IgD-negative memory B cell (primary cell): Measurements from ENCODE around the gene VEZT. TPM values are rescaled to one million over a fixed set of nuclear protein-coding genes. Genes with fewer than 3 reads are reported as not detected.
"Not testable (repeated sequence)": the region's sequence is repeated elsewhere in the genome, so short reads cannot be mapped to it uniquely, and the experiment has no call there.

Source experiments
- H3K27ac Mint-ChIP-seq, 3 donors: one replicate each; pipeline ENCODE4 v1.8.0; 2020 to 2022; ENCODE audit warnings: mild to moderate bottlenecking in 3 of 3, mixed read lengths in 3 of 3, moderate library complexity in 1 of 3
- H3K27me3 Mint-ChIP-seq: one replicate; pipeline ENCODE4 v1.8.0; 2021; ENCODE audit warnings: mixed read lengths
- H3K36me3 Mint-ChIP-seq: one replicate; pipeline ENCODE4 v1.8.0; 2020; ENCODE audit warnings: mild to moderate bottlenecking, mixed read lengths
- H3K4me1 Mint-ChIP-seq, 3 donors: one replicate each; pipeline ENCODE4 v1.8.0; 2020 to 2022; ENCODE audit warnings: mixed read lengths in 3 of 3, mild to moderate bottlenecking in 1 of 3
- H3K4me3 Mint-ChIP-seq, 4 donors: one replicate each; pipeline ENCODE4 v1.8.0; 2020 to 2022; ENCODE audit warnings: mild to moderate bottlenecking in 4 of 4, mixed read lengths in 4 of 4, moderate library complexity in 3 of 4
- H3K9me3 Mint-ChIP-seq, 3 donors: one replicate each; pipeline ENCODE4 v1.8.0; 2020 to 2021; ENCODE audit warnings: mixed read lengths in 3 of 3, mild to moderate bottlenecking in 1 of 3
- polyA plus RNA-seq: library from polyadenylated mRNA; unstranded; fragments of 300-500 nt; fragmentation: Illumina TruSeq; gene quantifications from one replicate; pipeline ENCODE4 v1.2.3, GENCODE V29; 2021

The VEZT gene
- polyA plus RNA-seq, 1 donor from 2014 or later, result 21.5 TPM

GRCh38 chr12:95192271-95192670 lies 25.3 kb upstream of the VEZT start:
- peak overlapping the region in 1 of 4 donors; percentile 39 for H3K4me3 Mint-ChIP-seq
- peaks cover 11 to 19% (median 15%) of the 10 kb centered on the region in 3 donors for H3K4me1 Mint-ChIP-seq
- H3K27ac Mint-ChIP-seq, result no peak overlapping the region
- H3K27me3 Mint-ChIP-seq, result no peaks in the 10 kb centered on the region
- peaks cover 0 to 2% (median 0%) of the 10 kb centered on the region in 3 donors for H3K9me3 Mint-ChIP-seq
- peaks cover 6% of the 10 kb centered on the region for H3K36me3 Mint-ChIP-seq

DNA sequence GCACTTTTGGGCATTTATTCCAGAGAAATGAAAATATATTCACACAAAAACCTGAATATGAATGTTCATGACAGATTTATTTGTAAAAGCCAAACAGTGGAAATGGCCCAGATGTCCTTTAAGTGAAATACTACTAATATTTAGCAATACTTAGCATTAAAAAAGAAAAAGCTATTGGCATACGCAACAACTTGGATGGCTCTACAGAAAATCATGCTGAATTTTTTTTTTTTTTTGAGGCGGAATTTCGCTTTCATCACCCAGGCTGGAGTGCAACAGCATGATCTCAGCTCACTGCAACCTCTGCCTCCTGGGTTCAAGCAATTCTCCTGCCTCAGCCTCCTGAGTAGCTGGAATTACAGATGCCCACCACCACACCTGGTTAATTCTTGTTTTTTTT lies 24.5 kb upstream of the VEZT start:
- Mint-ChIP-seq H3K36me3 (peaks cover 5% of the 10 kb centered on the region), H3K9me3 (peaks cover 0 to 2% (median 0%) of the 10 kb centered on the region in 3 donors), H3K27me3 (peaks cover 4% of the 10 kb centered on the region), H3K27ac (no peak overlapping the region), H3K4me1 (peaks cover 12 to 19% (median 14%) of the 10 kb centered on the region in 3 donors), H3K4me3 (no peak overlapping the region)

DNA sequence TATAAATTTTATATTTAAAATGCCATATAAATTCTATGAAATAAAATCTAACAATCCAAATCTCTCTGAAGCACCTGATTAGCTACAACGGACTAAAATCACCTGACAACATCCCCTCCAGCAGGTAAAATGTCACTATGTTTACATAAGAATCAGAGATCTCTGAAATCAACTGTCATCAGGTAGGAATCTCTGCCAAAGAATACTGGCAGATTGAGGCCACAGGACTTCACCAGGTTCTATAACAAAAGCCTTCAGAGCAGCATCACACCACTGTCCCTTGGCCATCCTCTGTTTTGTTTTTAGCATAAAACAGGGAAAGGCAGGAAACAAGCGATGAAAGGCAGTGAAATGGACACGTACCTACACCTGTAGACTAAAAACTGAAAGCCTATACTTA lies 22.5 kb upstream of the VEZT start:
- peaks cover 4% of the 10 kb centered on the region for H3K27me3 Mint-ChIP-seq
- H3K4me3 Mint-ChIP-seq, result no peak overlapping the region
- H3K9me3 Mint-ChIP-seq, result peaks cover 0 to 2% (median 0%) of the 10 kb centered on the region in 3 donors
- no peak overlapping the region for H3K27ac Mint-ChIP-seq
- peaks cover 21 to 26% (median 24%) of the 10 kb centered on the region in 3 donors for H3K4me1 Mint-ChIP-seq
- H3K36me3 Mint-ChIP-seq, result peaks cover 5% of the 10 kb centered on the region

DNA sequence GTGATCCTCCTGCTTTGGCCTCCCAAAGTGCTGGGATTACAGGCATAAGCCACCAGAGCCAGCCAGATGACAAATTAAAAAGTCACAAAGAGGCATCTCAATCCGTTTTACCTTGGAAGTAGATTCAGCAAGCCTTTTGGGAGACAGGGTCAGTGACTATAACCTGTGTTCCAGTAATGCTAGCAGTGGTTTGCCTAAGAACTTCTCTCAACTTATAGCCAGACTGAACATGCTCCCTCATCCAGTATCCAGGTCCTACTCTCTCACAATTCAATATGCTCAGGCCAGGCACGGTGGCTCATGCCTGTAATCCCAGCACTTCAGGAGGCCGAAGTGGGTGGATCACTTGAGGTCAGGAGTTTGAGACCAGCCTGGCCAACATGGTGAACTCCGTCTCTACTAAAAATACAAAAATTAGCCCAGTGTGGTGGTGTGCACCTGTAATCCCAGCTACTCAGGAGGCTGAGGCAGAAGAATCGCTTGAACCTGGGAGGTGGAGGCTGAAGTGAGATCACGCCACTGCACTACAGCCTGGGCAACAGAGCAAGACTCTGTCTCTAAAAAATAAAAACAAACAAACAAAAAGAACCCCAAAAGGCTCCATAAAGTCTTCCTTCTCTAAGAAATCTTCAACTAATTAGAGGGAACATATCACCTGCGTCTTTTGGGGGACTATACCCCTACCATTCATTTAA lies 20.6 kb upstream of the VEZT start:
- not testable (repeated sequence) for H3K9me3 Mint-ChIP-seq, H3K36me3 Mint-ChIP-seq, H3K27me3 Mint-ChIP-seq, H3K4me3 Mint-ChIP-seq
- H3K27ac Mint-ChIP-seq, result peak overlapping the region; percentile 10 to 93 (median 79)
- H3K4me1 Mint-ChIP-seq, result peaks cover 30 to 37% (median 36%) of the 10 kb centered on the region in 3 donors

GRCh38 chr12:95197636-95198035 lies 20.0 kb upstream of the VEZT start:
- Mint-ChIP-seq H3K27ac (peak overlapping the region; percentile 50 to 93 (median 79)), H3K9me3 (no peaks in the 10 kb centered on the region), H3K36me3 (peaks cover 4% of the 10 kb centered on the region), H3K4me3 (peak overlapping the region in 3 of 4 donors; percentile 15 to 52 (median 16)), H3K27me3 (peaks cover 6% of the 10 kb centered on the region), H3K4me1 (peaks cover 25 to 37% (median 32%) of the 10 kb centered on the region in 3 donors)

DNA sequence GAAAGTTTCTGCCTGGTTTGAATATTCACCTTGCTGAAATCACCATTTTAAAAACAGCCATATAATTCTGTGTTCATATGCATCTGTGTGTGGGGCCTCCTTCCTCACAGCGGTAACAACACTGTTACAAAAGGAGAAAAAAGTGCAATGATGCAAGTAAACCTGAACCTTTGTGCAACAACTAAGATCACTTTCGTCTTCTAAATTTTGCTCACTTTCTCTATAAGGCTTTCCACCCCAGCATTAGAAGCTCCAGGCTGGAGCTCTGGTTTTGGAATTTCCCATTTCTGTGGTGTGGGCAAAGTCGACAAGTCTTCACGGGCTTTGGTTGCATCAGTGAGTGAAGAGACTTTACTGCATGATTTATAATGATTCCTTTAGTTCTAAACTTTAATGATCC lies 18.7 kb upstream of the VEZT start:
- peaks cover 3% of the 10 kb centered on the region for H3K36me3 Mint-ChIP-seq
- no peaks in the 10 kb centered on the region for H3K9me3 Mint-ChIP-seq
- H3K27ac Mint-ChIP-seq, result peak overlapping the region; percentile 79 to 95 (median 93)
- peaks cover 6% of the 10 kb centered on the region for H3K27me3 Mint-ChIP-seq
- peak overlapping the region; percentile 56 to 86 (median 72) for H3K4me3 Mint-ChIP-seq
- peaks cover 32 to 46% (median 39%) of the 10 kb centered on the region in 3 donors for H3K4me1 Mint-ChIP-seq

GRCh38 chr12:95200128-95200894 lies 17.3 kb upstream of the VEZT start:
- Mint-ChIP-seq H3K9me3 (no peaks in the 10 kb centered on the region), H3K27ac (peak overlapping the region; percentile 79 to 95 (median 93)), H3K4me1 (peaks cover 37 to 56% (median 46%) of the 10 kb centered on the region in 3 donors), H3K4me3 (peak overlapping the region; percentile 34 to 93 (median 56)), H3K27me3 (peaks cover 6% of the 10 kb centered on the region), H3K36me3 (peaks cover 3% of the 10 kb centered on the region)

GRCh38 chr12:95201056-95201670 lies 16.4 kb upstream of the VEZT start:
- Mint-ChIP-seq H3K9me3 (no peaks in the 10 kb centered on the region), H3K4me3 (peak overlapping the region; percentile 39 to 93 (median 70))

GRCh38 chr12:95202691-95203486 lies 14.7 kb upstream of the VEZT start:
- Mint-ChIP-seq H3K36me3 (peaks cover 3% of the 10 kb centered on the region), H3K4me3 (peak overlapping the region; percentile 19 to 86 (median 58)), H3K4me1 (peaks cover 40 to 60% (median 48%) of the 10 kb centered on the region in 3 donors), H3K27ac (peak overlapping the region; percentile 54 to 83 (median 64)), H3K9me3 (no peaks in the 10 kb centered on the region), H3K27me3 (peaks cover 2% of the 10 kb centered on the region)

More at GRCh38 chr12:95201056-95201670, 16.4 kb upstream of the VEZT start:
- Mint-ChIP-seq H3K27me3 (peaks cover 6% of the 10 kb centered on the region), H3K27ac (peak overlapping the region; percentile 4 to 82 (median 79)), H3K36me3 (peaks cover 3% of the 10 kb centered on the region), H3K4me1 (peaks cover 40 to 61% (median 51%) of the 10 kb centered on the region in 3 donors)

GRCh38 chr12:95203487-95204030 lies 14.0 kb upstream of the VEZT start:
- H3K36me3 Mint-ChIP-seq, result peaks cover 3% of the 10 kb centered on the region

DNA sequence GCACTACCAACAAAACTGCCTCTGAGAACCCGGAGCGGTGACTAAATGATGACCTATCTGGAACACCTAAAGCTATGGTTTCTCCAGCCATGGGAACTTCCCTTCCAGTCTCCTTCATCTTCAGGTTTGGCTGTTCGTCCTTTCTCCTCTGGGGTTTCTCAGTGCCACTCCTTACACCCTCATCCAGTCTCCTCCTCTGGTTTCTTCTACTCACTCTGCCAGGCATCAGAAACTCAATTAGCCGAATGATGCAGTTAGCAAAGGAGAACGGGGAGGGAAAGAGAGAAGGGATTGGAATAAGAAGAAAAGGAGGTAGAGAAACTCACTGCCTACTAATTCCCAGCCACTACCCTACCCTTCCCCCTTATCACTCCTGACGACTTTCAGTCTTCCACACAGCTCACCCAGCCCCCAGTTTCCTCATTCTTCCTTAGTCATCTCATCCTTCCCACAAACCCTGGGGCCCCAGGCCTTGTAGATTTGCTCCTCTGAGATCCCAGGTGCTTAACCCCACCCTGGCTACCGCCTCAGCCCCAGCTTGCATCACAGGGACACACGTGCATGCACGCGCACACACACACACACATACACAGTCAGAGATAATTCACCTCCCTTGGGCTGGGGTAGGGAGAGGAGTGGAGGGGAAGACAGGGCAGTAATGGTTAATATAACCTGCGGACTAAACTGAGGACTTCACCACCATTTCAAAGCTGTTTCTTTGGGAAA lies 13.3 kb upstream of the VEZT start:
- H3K4me1 Mint-ChIP-seq, result peaks cover 35 to 53% (median 42%) of the 10 kb centered on the region in 3 donors
- no peaks in the 10 kb centered on the region for H3K9me3 Mint-ChIP-seq
- H3K27ac Mint-ChIP-seq, result peak overlapping the region; percentile 22 to 81 (median 47)
- peaks cover 2% of the 10 kb centered on the region for H3K27me3 Mint-ChIP-seq
- H3K4me3 Mint-ChIP-seq, result peak overlapping the region in 3 of 4 donors; percentile 41 to 87 (median 61)
- H3K36me3 Mint-ChIP-seq, result peaks cover 3% of the 10 kb centered on the region

More at GRCh38 chr12:95203487-95204030, 14.0 kb upstream of the VEZT start:
- Mint-ChIP-seq H3K27me3 (peaks cover 2% of the 10 kb centered on the region), H3K9me3 (no peaks in the 10 kb centered on the region), H3K4me3 (peak overlapping the region; percentile 19 to 65 (median 56)), H3K27ac (peak overlapping the region; percentile 54 to 81 (median 64)), H3K4me1 (peaks cover 38 to 53% (median 45%) of the 10 kb centered on the region in 3 donors)

- H3K27ac Mint-ChIP-seq, result peak overlapping the region; percentile 22 to 81 (median 47)
- peaks cover 2% of the 10 kb centered on the region for H3K27me3 Mint-ChIP-seq
- peak overlapping the region in 2 of 4 donors; percentile 6 to 33 for H3K4me3 Mint-ChIP-seq
- peaks cover 3% of the 10 kb centered on the region for H3K36me3 Mint-ChIP-seq
- peaks cover 37 to 57% (median 43%) of the 10 kb centered on the region in 3 donors for H3K4me1 Mint-ChIP-seq
- H3K9me3 Mint-ChIP-seq, result no peaks in the 10 kb centered on the region
Observed at GRCh38 chr12:95205016-95205624, 12.5 kb upstream of the VEZT start.

DNA sequence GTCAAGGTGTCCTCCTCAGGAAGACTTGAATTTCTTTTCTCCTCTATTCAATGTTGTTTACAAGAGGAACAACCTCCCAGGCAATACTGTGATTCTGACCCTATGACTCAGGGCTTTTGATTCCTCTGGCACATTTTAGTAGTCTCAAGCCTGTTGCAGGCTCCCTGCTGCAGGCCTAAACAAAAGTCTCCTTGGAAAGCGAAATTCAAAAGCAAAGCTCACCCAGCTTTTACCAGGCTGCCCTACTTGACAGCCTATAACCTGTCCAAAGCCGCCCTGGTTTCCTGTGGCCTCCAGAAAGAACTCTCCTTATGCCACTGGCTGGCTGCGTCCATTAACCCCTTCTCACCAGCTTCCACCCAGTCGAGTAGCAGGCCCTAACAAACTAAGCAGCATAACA lies 11.9 kb upstream of the VEZT start:
- H3K4me3 Mint-ChIP-seq, result peak overlapping the region in 3 of 4 donors; percentile 33 to 60 (median 34)
- peak overlapping the region; percentile 22 to 47 (median 34) for H3K27ac Mint-ChIP-seq
- H3K27me3 Mint-ChIP-seq, result peaks cover 2% of the 10 kb centered on the region
- peaks cover 36 to 57% (median 41%) of the 10 kb centered on the region in 3 donors for H3K4me1 Mint-ChIP-seq
- H3K9me3 Mint-ChIP-seq, result no peaks in the 10 kb centered on the region
- H3K36me3 Mint-ChIP-seq, result peaks cover 2% of the 10 kb centered on the region
